ENCODE measurements around the gene AHDC1. TPM values are rescaled to one million over a fixed set of nuclear protein-coding genes. Genes with fewer than 3 reads are reported as not detected.

Gene AHDC1, protein sequence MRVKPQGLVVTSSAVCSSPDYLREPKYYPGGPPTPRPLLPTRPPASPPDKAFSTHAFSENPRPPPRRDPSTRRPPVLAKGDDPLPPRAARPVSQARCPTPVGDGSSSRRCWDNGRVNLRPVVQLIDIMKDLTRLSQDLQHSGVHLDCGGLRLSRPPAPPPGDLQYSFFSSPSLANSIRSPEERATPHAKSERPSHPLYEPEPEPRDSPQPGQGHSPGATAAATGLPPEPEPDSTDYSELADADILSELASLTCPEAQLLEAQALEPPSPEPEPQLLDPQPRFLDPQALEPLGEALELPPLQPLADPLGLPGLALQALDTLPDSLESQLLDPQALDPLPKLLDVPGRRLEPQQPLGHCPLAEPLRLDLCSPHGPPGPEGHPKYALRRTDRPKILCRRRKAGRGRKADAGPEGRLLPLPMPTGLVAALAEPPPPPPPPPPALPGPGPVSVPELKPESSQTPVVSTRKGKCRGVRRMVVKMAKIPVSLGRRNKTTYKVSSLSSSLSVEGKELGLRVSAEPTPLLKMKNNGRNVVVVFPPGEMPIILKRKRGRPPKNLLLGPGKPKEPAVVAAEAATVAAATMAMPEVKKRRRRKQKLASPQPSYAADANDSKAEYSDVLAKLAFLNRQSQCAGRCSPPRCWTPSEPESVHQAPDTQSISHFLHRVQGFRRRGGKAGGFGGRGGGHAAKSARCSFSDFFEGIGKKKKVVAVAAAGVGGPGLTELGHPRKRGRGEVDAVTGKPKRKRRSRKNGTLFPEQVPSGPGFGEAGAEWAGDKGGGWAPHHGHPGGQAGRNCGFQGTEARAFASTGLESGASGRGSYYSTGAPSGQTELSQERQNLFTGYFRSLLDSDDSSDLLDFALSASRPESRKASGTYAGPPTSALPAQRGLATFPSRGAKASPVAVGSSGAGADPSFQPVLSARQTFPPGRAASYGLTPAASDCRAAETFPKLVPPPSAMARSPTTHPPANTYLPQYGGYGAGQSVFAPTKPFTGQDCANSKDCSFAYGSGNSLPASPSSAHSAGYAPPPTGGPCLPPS (N-terminal part only)
- total RNA-seq (2022; extraction: Qiagen RNA extraction; ENCODE audit: low read depth) = 22.4 to 30.6 TPM (median 27.6 TPM) in 5 replicates

DNA sequence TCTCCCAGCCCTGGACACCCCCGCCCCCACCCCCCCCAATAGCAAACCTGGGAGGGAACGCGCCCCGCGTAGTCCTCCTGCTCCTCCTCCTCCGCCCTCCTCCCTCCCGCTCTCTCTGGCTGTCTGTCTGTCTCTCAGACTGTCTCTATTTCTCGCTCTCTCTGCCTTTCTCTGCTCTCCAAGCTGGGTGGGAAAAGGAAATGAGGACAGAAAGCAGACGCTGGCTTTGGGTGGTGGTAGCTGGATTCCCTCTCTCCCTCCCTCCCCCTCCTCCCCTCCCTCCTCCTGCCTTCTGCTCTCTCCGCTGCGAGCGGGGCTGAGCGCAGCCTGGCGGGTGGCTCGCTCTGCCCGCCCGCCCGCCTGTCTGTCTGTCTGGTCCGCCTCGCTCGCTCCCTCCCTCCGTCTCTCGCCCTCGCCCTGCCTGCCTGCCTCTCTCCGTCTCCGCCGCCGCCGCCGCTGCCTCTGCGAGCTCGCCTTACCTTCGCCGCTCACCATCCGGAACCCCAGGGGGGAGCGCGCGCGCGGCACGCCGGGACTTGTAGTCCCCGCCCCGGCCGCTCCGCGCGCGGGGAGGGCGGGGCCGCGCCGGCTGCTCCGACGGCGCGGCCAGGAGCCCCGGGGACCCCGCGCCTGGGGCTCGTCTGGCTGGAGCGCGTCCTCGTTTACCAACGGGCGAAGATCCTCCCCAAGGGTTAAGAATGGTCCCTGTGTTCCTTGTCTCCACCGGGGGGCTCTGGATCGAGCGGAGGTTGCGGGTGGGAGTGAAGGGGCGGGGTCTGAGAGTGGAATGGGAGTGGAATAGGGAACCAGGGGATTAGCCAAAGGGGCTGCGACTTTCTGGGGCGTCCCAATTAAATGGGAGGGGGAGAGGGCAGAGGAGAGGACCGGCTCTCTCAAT lies at the start of gene AHDC1:
Gene AHDC1 (minus strand): TSS at position 464 of the 898 bp plus-strand sequence. CDS start 52,029 bp downstream, outside the sequence.

DNA sequence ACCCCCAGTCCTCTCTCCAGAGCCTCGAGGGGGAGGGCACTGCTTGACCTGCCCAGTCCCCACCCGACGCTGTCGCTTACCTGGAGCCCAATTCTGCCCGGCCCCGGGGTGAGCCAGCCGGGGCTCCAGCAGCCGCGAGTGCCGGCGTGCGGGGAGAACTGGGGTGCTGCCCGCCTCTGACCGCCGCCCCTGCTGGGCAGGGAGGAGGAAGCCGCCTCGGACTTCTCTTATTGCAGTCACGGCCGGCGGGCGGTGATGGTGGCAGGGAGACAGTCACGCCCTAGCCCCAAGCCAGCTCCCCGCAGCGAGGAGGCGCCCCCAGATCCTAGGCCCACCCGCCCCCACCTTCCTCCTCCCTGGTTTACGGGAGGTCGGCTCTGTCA lies 31.0 kb upstream of the AHDC1 start, which contains the start of gene FGR:
Gene FGR (minus strand): TSS at position 201 of the 383 bp plus-strand sequence. CDS start 11,269 bp downstream, outside the sequence.

DNA sequence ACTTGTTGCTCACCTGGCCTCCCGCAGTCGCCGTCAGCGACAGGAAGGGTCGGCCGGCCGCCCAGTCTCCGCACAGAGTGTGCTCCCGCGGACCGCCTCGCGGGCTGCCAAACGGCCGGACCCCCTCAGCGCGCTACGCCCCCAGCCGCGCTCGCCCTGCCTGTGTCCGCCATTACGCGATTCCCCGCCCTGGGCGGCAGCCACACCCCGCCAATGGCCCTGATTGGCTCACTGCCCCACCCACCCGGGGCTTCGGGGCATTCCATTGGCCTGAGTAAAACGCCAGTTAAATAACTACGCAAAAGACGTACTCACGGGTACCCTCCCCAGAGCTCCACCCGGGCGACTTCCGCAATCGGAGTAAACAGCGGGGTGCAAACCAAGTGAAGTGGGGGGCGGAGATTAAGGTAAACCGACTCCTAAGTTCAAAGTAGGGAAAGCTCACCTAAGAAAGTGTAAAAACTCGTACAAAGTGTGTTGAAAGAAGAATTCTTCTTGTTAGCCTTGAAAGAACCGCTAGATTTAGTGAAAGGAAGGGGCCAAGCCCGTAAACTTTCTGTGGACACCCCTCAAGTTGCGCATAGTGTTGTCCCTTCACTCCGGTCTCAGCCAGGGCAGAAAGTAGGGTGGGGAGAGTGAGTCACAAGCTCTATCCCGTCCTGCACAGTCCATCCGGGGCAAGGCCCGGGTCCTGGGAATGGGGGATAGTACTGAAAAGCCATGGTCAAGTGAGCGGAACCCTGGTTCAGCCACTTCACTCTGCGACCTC lies 113.8 kb downstream of the AHDC1 start, which contains the start of gene WASF2:
Gene WASF2 (minus strand): TSS at position 195 of the 769 bp plus-strand sequence. CDS start 61,277 bp downstream, outside the sequence.

Other genes with a start within 250 kb of the AHDC1 start
- 14.5 to 18.8 TPM (median 17.6 TPM) in 5 replicates for gene MAP3K6, start 237.2 kb downstream of the AHDC1 start, total RNA-seq (2022; extraction: Qiagen RNA extraction; ENCODE audit: low read depth)
- gene FCN3, start 229.3 kb downstream of the AHDC1 start, total RNA-seq (2022; extraction: Qiagen RNA extraction; ENCODE audit: low read depth) = not detected in 5 replicates
- not detected in 5 replicates for gene CD164L2, start 220.8 kb downstream of the AHDC1 start, total RNA-seq (2022; extraction: Qiagen RNA extraction; ENCODE audit: low read depth)
- gene GPR3, start 211.5 kb downstream of the AHDC1 start, total RNA-seq (2022; extraction: Qiagen RNA extraction; ENCODE audit: low read depth) = 0.85 to 2.1 TPM (median 1.9 TPM) in 5 replicates
- gene WASF2, start 114.0 kb downstream of the AHDC1 start, total RNA-seq (2022; extraction: Qiagen RNA extraction; ENCODE audit: low read depth) = 47.3 to 60.7 TPM (median 59.2 TPM) in 5 replicates
- gene FGR, start 31.0 kb upstream of the AHDC1 start, total RNA-seq (2022; extraction: Qiagen RNA extraction; ENCODE audit: low read depth) = 0.05 TPM in 1 of 5 replicates, not detected in the others
- gene IFI6, start 68.0 kb upstream of the AHDC1 start, total RNA-seq (2022; extraction: Qiagen RNA extraction; ENCODE audit: low read depth) = 9.7 to 13.1 TPM (median 12.6 TPM) in 5 replicates
- gene FAM76A, start 121.8 kb upstream of the AHDC1 start, total RNA-seq (2022; extraction: Qiagen RNA extraction; ENCODE audit: low read depth) = 4.0 to 6.3 TPM (median 5.7 TPM) in 5 replicates
- gene STX12, start 169.1 kb upstream of the AHDC1 start, total RNA-seq (2022; extraction: Qiagen RNA extraction; ENCODE audit: low read depth) = 7.8 to 10.2 TPM (median 10.0 TPM) in 5 replicates
- 33.9 to 38.0 TPM (median 36.4 TPM) in 5 replicates for gene PPP1R8, start 226.6 kb upstream of the AHDC1 start, total RNA-seq (2022; extraction: Qiagen RNA extraction; ENCODE audit: low read depth)

All from A549 treated with GW870086 at 1 μM for 4 hours (cell line).